ENCODE data around the gene KRTAP2-3.

GRCh38 chr17:41082626-41083025, 22.7 kb upstream of the KRTAP2-3 start:
- TF ChIP-seq CTCF (IDR thresholded peaks at IDR 0.05; ENCODE audit: insufficient read depth, low read length, poor library complexity, severe bottlenecking) (no peak), EZH2phosphoT487 (conservative IDR thresholded peaks at IDR 0.05; ENCODE audit: low read length) (no peak)

Measured in SU-DHL-6 (cell line).